ENCODE measurements around the gene PTH1R. TPM values are rescaled to one million over a fixed set of nuclear protein-coding genes. Genes with fewer than 3 reads are reported as not detected.

PTH1R gene
- total and polyA plus RNA-seq, 10 of the 15 experiments (the other 5 are each of a cell fraction or from before 2014, with no cell fraction given) = not detected

DNA sequence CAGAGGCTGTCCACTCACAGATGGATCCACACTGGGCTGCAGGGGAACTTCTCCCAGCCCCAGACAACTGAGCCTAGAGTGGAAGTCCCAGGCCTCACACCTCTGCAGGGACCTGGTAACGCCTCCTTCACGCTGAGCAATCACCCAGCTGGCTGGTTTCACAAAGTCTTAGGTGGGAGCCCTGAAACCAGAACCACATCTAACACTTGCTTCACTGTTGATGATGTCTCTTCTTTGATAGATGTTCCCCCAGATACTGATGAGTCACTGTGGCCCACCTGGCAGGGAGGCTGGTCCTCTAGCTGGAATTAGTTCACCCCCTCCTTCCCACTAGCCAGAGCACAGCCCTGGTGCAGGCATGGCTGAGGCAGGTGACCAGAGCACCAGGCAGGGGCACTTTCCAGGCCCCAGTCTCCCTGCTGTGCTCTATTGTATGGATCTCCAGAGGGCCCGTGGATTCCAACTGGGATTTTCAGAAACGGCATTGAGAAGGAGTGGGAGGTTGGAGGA is 47.8 kb upstream of the PTH1R start (continued):
- TF ChIP-seq, protein P1, sequence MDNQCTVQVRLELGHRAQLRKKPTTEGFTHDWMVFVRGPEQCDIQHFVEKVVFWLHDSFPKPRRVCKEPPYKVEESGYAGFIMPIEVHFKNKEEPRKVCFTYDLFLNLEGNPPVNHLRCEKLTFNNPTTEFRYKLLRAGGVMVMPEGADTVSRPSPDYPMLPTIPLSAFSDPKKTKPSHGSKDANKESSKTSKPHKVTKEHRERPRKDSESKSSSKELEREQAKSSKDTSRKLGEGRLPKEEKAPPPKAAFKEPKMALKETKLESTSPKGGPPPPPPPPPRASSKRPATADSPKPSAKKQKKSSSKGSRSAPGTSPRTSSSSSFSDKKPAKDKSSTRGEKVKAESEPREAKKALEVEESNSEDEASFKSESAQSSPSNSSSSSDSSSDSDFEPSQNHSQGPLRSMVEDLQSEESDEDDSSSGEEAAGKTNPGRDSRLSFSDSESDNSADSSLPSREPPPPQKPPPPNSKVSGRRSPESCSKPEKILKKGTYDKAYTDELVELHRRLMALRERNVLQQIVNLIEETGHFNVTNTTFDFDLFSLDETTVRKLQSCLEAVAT (IDR thresholded peaks at IDR 0.05) = no peak
- no peak for TF ChIP-seq STAT3 (IDR thresholded peaks at IDR 0.05; ENCODE audit: low read depth, low read length)
- TF ChIP-seq HDAC6 (IDR thresholded peaks at IDR 0.05; ENCODE audit: unreplicated experiment) = no peak
- no peak for TF ChIP-seq EGR1 (IDR thresholded peaks at IDR 0.05; ENCODE audit: borderline replicate concordance in 1 of 2, low read depth in 2 of 2, low read length in 2 of 2)
- TF ChIP-seq, protein P2, sequence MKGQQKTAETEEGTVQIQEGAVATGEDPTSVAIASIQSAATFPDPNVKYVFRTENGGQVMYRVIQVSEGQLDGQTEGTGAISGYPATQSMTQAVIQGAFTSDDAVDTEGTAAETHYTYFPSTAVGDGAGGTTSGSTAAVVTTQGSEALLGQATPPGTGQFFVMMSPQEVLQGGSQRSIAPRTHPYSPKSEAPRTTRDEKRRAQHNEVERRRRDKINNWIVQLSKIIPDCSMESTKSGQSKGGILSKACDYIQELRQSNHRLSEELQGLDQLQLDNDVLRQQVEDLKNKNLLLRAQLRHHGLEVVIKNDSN (IDR thresholded peaks at IDR 0.05; ENCODE audit: borderline replicate concordance, extremely low read length, insufficient read depth, low read depth, low read length) = no peak
- TF ChIP-seq NFYA (IDR thresholded peaks at IDR 0.05; ENCODE audit: borderline replicate concordance, low read depth, low read length) = no peak
- 0 out of 2 replicates have a peak, but pooled peaks have one; percentile 52 for TF ChIP-seq TCF3 (IDR thresholded peaks at IDR 0.05; ENCODE audit: borderline replicate concordance, insufficient read depth, low read depth, low read length)
- peak; percentile 95 for TF ChIP-seq CREB1 (IDR thresholded peaks at IDR 0.05; ENCODE audit: low read depth)
- TF ChIP-seq, protein P3, sequence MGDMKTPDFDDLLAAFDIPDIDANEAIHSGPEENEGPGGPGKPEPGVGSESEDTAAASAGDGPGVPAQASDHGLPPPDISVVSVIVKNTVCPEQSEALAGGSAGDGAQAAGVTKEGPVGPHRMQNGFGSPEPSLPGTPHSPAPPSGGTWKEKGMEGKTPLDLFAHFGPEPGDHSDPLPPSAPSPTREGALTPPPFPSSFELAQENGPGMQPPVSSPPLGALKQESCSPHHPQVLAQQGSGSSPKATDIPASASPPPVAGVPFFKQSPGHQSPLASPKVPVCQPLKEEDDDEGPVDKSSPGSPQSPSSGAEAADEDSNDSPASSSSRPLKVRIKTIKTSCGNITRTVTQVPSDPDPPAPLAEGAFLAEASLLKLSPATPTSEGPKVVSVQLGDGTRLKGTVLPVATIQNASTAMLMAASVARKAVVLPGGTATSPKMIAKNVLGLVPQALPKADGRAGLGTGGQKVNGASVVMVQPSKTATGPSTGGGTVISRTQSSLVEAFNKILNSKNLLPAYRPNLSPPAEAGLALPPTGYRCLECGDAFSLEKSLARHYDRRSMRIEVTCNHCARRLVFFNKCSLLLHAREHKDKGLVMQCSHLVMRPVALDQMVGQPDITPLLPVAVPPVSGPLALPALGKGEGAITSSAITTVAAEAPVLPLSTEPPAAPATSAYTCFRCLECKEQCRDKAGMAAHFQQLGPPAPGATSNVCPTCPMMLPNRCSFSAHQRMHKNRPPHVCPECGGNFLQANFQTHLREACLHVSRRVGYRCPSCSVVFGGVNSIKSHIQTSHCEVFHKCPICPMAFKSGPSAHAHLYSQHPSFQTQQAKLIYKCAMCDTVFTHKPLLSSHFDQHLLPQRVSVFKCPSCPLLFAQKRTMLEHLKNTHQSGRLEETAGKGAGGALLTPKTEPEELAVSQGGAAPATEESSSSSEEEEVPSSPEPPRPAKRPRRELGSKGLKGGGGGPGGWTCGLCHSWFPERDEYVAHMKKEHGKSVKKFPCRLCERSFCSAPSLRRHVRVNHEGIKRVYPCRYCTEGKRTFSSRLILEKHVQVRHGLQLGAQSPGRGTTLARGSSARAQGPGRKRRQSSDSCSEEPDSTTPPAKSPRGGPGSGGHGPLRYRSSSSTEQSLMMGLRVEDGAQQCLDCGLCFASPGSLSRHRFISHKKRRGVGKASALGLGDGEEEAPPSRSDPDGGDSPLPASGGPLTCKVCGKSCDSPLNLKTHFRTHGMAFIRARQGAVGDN (IDR thresholded peaks at IDR 0.05) = no peak
- no peak for TF ChIP-seq RBBP5 (conservative IDR thresholded peaks at IDR 0.05)
- no peak for TF ChIP-seq WRNIP1 (IDR thresholded peaks at IDR 0.05; ENCODE audit: borderline replicate concordance, low read depth, low read length)
- no peak for TF ChIP-seq RELA (IDR thresholded peaks at IDR 0.05; ENCODE audit: borderline replicate concordance, partially characterized antibody)
- no peak for TF ChIP-seq HCFC1 (IDR thresholded peaks at IDR 0.05; ENCODE audit: low read length)
- peak; percentile 90 for TF ChIP-seq TCF12 (IDR thresholded peaks at IDR 0.05; ENCODE audit: low read depth, low read length)
- TF ChIP-seq, protein P4, sequence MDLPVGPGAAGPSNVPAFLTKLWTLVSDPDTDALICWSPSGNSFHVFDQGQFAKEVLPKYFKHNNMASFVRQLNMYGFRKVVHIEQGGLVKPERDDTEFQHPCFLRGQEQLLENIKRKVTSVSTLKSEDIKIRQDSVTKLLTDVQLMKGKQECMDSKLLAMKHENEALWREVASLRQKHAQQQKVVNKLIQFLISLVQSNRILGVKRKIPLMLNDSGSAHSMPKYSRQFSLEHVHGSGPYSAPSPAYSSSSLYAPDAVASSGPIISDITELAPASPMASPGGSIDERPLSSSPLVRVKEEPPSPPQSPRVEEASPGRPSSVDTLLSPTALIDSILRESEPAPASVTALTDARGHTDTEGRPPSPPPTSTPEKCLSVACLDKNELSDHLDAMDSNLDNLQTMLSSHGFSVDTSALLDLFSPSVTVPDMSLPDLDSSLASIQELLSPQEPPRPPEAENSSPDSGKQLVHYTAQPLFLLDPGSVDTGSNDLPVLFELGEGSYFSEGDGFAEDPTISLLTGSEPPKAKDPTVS (IDR thresholded peaks at IDR 0.05; ENCODE audit: low read depth, low read length) = no peak
- no peak for TF ChIP-seq LARP7 (IDR thresholded peaks at IDR 0.05)
- no peak for TF ChIP-seq TAF1 (IDR thresholded peaks at IDR 0.05; ENCODE audit: borderline replicate concordance, low read depth, low read length)
- TF ChIP-seq KAT2A (conservative IDR thresholded peaks at IDR 0.05; ENCODE audit: control insufficient read depth, low read depth, low read length) = no peak
- no peak for TF ChIP-seq NFIC (IDR thresholded peaks at IDR 0.05; ENCODE audit: low read depth, low read length)
- no peak for TF ChIP-seq MEF2A (IDR thresholded peaks at IDR 0.05; ENCODE audit: insufficient read depth, low read depth, low read length)
- TF ChIP-seq, protein P5, sequence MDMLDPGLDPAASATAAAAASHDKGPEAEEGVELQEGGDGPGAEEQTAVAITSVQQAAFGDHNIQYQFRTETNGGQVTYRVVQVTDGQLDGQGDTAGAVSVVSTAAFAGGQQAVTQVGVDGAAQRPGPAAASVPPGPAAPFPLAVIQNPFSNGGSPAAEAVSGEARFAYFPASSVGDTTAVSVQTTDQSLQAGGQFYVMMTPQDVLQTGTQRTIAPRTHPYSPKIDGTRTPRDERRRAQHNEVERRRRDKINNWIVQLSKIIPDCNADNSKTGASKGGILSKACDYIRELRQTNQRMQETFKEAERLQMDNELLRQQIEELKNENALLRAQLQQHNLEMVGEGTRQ (IDR thresholded peaks at IDR 0.05; ENCODE audit: borderline replicate concordance, low read depth, low read length) = no peak
- no peak for TF ChIP-seq ZNF274 (IDR thresholded peaks at IDR 0.05; ENCODE audit: insufficient read depth, insufficient read length)
- no peak for TF ChIP-seq EZH2 (IDR thresholded peaks at IDR 0.05; ENCODE audit: borderline replicate concordance, control insufficient read depth, low read depth, low read length)

Measured in GM12878 (cell line).